ENCODE data around the gene FGFRL1. TPM values are rescaled to one million over a fixed set of nuclear protein-coding genes. Genes with fewer than 3 reads are reported as not detected.

FGFRL1 gene
- total and polyA plus RNA-seq, 2 of the 13 experiments (the other 11 are each of a cell fraction or from before 2014, with no cell fraction given): 19.1 to 30.6 TPM

GRCh38 chr4:1048773-1049590 lies 37.6 kb downstream of the FGFRL1 start (continued):
- TF ChIP-seq, protein P1, sequence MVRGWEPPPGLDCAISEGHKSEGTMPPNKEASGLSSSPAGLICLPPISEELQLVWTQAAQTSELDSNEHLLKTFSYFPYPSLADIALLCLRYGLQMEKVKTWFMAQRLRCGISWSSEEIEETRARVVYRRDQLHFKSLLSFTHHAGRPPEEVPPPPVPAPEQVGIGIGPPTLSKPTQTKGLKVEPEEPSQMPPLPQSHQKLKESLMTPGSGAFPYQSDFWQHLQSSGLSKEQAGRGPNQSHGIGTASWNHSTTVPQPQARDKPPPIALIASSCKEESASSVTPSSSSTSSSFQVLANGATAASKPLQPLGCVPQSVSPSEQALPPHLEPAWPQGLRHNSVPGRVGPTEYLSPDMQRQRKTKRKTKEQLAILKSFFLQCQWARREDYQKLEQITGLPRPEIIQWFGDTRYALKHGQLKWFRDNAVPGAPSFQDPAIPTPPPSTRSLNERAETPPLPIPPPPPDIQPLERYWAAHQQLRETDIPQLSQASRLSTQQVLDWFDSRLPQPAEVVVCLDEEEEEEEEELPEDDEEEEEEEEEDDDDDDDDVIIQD (CRISPR knock-in tag; IDR thresholded peaks at IDR 0.05; ENCODE audit: low read depth): no peak
- TF ChIP-seq PAXIP1 (CRISPR knock-in tag; conservative IDR thresholded peaks at IDR 0.05): no peak
- TF ChIP-seq MAFG (CRISPR knock-in tag; IDR thresholded peaks at IDR 0.05): no peak
- TF ChIP-seq ZNF614 (CRISPR knock-in tag; IDR thresholded peaks at IDR 0.05; ENCODE audit: borderline replicate concordance): no peak
- TF ChIP-seq SALL2 (CRISPR knock-in tag; IDR thresholded peaks at IDR 0.05): no peak
- TF ChIP-seq MED13 (CRISPR knock-in tag; IDR thresholded peaks at IDR 0.05): no peak
- no peak for TF ChIP-seq CCAR2 (optimal IDR thresholded peaks at IDR 0.05; ENCODE audit: low read depth, low read length)
- no peak for TF ChIP-seq ETV5 (CRISPR knock-in tag; IDR thresholded peaks at IDR 0.05; ENCODE audit: borderline replicate concordance)
- TF ChIP-seq STAG1 (CRISPR knock-in tag; IDR thresholded peaks at IDR 0.05): no peak
- no peak for TF ChIP-seq ZUFSP (CRISPR knock-in tag; IDR thresholded peaks at IDR 0.05; ENCODE audit: borderline replicate concordance)
- TF ChIP-seq PAF1 (CRISPR knock-in tag; IDR thresholded peaks at IDR 0.05): no peak
- TF ChIP-seq ISX (CRISPR knock-in tag; conservative IDR thresholded peaks at IDR 0.05): no peak

Data from HepG2 (cell line).